ENCODE measurements around the gene ARFGAP1. TPM values are rescaled to one million over a fixed set of nuclear protein-coding genes. Genes with fewer than 3 reads are reported as not detected.

The ARFGAP1 gene
- total and polyA plus RNA-seq, 2 of the 8 experiments (the other 6 are each of a cell fraction or from before 2014, with no cell fraction given) = 93.7 to 100 TPM

DNA sequence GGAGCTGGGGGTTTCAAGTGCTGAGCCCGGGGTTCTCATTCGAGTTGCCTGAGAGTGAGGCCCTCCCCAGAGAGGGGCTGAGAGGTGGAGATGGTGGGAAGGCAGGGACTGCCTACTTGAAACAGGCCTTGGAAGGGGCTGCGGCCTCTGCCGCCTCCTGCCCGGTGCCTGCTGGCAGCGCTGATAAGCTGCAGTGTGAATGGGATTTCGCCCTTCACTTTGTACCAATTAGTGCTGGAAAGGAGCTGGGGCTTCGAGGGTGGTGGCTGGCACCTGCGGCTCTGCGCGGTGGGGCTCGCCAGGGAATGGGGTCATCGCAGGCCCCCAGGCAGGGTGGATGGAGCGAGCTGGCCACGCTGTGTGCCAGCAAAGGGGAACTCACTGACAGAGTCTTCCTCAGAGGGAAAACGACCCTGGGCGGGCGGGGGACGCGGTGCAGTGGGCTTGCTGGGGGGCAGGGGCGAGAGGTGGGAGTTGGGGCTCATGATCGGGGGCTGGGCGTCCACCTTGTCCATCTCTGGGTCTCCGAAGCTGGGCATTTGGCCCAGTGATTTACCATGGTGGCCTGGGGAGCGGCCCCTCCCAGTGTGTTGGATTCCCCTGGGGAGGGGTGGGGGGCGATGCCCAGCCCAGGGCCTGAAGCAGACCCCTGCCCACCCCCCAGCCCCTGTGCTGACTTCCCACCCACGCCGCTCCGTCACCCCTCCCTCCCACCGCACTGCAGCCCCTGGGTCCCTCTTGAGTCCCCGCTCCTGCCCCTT is 43.3 kb downstream of the ARFGAP1 start (continued):
- TF ChIP-seq CHD7 (IDR thresholded peaks at IDR 0.05; ENCODE audit: insufficient replicate concordance, low read length) (no peak), RBBP5 (IDR thresholded peaks at IDR 0.05; ENCODE audit: borderline replicate concordance, low read depth, low read length) (no peak), POLR2A (IDR thresholded peaks at IDR 0.05; ENCODE audit: control extremely low read depth in 1 of 2, low read depth in 2 of 2, low read length in 2 of 2) (no peak), CHD2 (IDR thresholded peaks at IDR 0.05; ENCODE audit: low read length) (no peak)
